H9 (cell line): ENCODE measurements around the gene C15orf62. TPM values are rescaled to one million over a fixed set of nuclear protein-coding genes. Genes with fewer than 3 reads are reported as not detected.

ENCODE experiments used
- DNase-seq: peaks from one replicate; pipeline ENCODE4 v3.0.0-alpha.2; 2017
- H2AFZ ChIP-seq: one replicate; pipeline ENCODE4 v1.6.1; 2013; ENCODE audit warnings: mild to moderate bottlenecking, low read length, control low read depth, moderate library complexity
- H2AK5ac ChIP-seq: 2 replicates; pipeline ENCODE4 v1.6.1; 2013; ENCODE audit warnings: low read length, control low read depth, mixed read lengths; ENCODE audit not compliant: insufficient read length
- H2BK120ac ChIP-seq: one replicate; pipeline ENCODE4 v1.6.1; 2013; ENCODE audit warnings: low read depth, mild to moderate bottlenecking, low read length, control low read depth, inconsistent platforms; ENCODE audit not compliant: poor library complexity, severe bottlenecking
- H2BK12ac ChIP-seq: 2 replicates; pipeline ENCODE4 v1.6.1; 2013; ENCODE audit warnings: low read length, control low read depth, mixed read lengths, low read depth; ENCODE audit not compliant: insufficient read length
- H2BK15ac ChIP-seq: 2 replicates; pipeline ENCODE4 v1.6.1; 2013; ENCODE audit warnings: low read depth, low read length, control low read depth
- H2BK20ac ChIP-seq: one replicate; pipeline ENCODE4 v1.6.1; 2013; ENCODE audit warnings: low read depth, mild to moderate bottlenecking, low read length, control low read depth, inconsistent platforms; ENCODE audit not compliant: poor library complexity, severe bottlenecking
- H2BK5ac ChIP-seq: 2 replicates; pipeline ENCODE4 v1.6.1; 2013; ENCODE audit warnings: low read length, control low read depth, mixed read lengths; ENCODE audit not compliant: insufficient read length
- H3K14ac ChIP-seq: 2 replicates; pipeline ENCODE4 v1.6.1; 2013; ENCODE audit warnings: low read length, control low read depth; ENCODE audit not compliant: insufficient read depth
- H3K18ac ChIP-seq: 2 replicates; pipeline ENCODE4 v1.6.1; 2013; ENCODE audit warnings: low read depth, mild to moderate bottlenecking, mixed read lengths, low read length, control low read depth; ENCODE audit not compliant: insufficient read length
- H3K23ac ChIP-seq: 2 replicates; pipeline ENCODE4 v1.6.1; 2013; ENCODE audit warnings: low read length, control low read depth, mixed read lengths, low read depth; ENCODE audit not compliant: insufficient read length
- H3K23me2 ChIP-seq: 2 replicates; pipeline ENCODE4 v1.6.1; 2013; ENCODE audit warnings: low read depth, mild to moderate bottlenecking, mixed read lengths, low read length, control low read depth; ENCODE audit not compliant: insufficient read length, poor library complexity, severe bottlenecking
- H3K27ac ChIP-seq: 2 replicates; pipeline ENCODE4 v1.5.1; 2013; ENCODE audit warnings: low read length, control low read depth, mixed read lengths, low read depth; ENCODE audit not compliant: insufficient read length
- H3K27me3 ChIP-seq: 2 replicates; pipeline ENCODE4 v1.6.1; 2013; ENCODE audit warnings: low read length, control low read depth, inconsistent platforms; ENCODE audit not compliant: insufficient read depth
- H3K4ac ChIP-seq: 2 replicates; pipeline ENCODE4 v1.6.1; 2013; ENCODE audit warnings: low read depth, mild to moderate bottlenecking, control low read depth, inconsistent platforms, low read length, moderate library complexity
- H3K4me1 ChIP-seq: 2 replicates; pipeline ENCODE4 v1.6.1; 2013; ENCODE audit warnings: low read length, control low read depth, inconsistent platforms; ENCODE audit not compliant: insufficient read depth
- H3K4me2 ChIP-seq: 2 replicates; pipeline ENCODE4 v1.6.1; 2013; ENCODE audit warnings: low read length, control low read depth, mixed read lengths; ENCODE audit not compliant: insufficient read length, insufficient read depth
- H3K56ac ChIP-seq: 2 replicates; pipeline ENCODE4 v1.6.1; 2013; ENCODE audit warnings: low read depth, mild to moderate bottlenecking, mixed read lengths, low read length, control low read depth; ENCODE audit not compliant: insufficient read length
- H3K79me1 ChIP-seq: 2 replicates; pipeline ENCODE4 v1.6.1; 2013; ENCODE audit warnings: low read depth, mild to moderate bottlenecking, moderate library complexity, low read length, control low read depth, inconsistent platforms; ENCODE audit not compliant: insufficient read depth, poor library complexity, severe bottlenecking
- H3K79me2 ChIP-seq: 2 replicates; pipeline ENCODE4 v1.6.1; 2013; ENCODE audit warnings: low read length, control low read depth, inconsistent platforms; ENCODE audit not compliant: insufficient read depth
- H3K9ac ChIP-seq: 2 replicates; pipeline ENCODE4 v1.6.1; 2013; ENCODE audit warnings: low read length, control low read depth, mixed read lengths; ENCODE audit not compliant: insufficient read length; ENCODE audit errors: extremely low read depth
- H3K9me3 ChIP-seq: one replicate; pipeline ENCODE4 v1.6.1; 2013; ENCODE audit warnings: low read depth, low read length, inconsistent platforms; ENCODE audit not compliant: control insufficient read depth
- H3T11ph ChIP-seq: one replicate; pipeline ENCODE4 v1.6.1; 2013; ENCODE audit warnings: mild to moderate bottlenecking, low read length, control low read depth, inconsistent platforms
- H4K20me1 ChIP-seq: one replicate; pipeline ENCODE4 v1.6.1; 2013; ENCODE audit not compliant: control insufficient read depth, insufficient read length, insufficient read depth
- H4K5ac ChIP-seq: 2 replicates; pipeline ENCODE4 v1.6.1; 2013; ENCODE audit warnings: low read depth, mild to moderate bottlenecking, mixed read lengths, low read length, control low read depth; ENCODE audit not compliant: insufficient read length
- H4K8ac ChIP-seq: replicated peaks from 2 replicates; pipeline ENCODE4 v1.6.1; 2013; ENCODE audit warnings: low read length, control low read depth, mixed read lengths, low read depth; ENCODE audit not compliant: insufficient read length
- H4K91ac ChIP-seq: 2 replicates; pipeline ENCODE4 v1.6.1; 2013; ENCODE audit warnings: low read depth, mild to moderate bottlenecking, moderate library complexity, mixed read lengths, low read length, control low read depth; ENCODE audit not compliant: insufficient read length
- H3K27ac Mint-ChIP-seq, 3 experiments: 2 replicates in 2 of 3; 3 replicates in 1 of 3; pipeline ENCODE4 v1.8.0; 2020 to 2021; ENCODE audit warnings: mixed read lengths in 3 of 3, mild to moderate bottlenecking in 1 of 3, moderate library complexity in 1 of 3
- H3K27me3 Mint-ChIP-seq: 2 replicates; pipeline ENCODE4 v1.8.0; 2021; ENCODE audit warnings: low read depth, mild to moderate bottlenecking, moderate library complexity, mixed read lengths
- H3K36me3 Mint-ChIP-seq, 3 experiments: 2 replicates in 2 of 3; 3 replicates in 1 of 3; pipeline ENCODE4 v1.8.0; 2020 to 2021; ENCODE audit warnings: low read depth in 3 of 3, mixed read lengths in 3 of 3; ENCODE audit not compliant: insufficient read depth in 1 of 3
- H3K4me1 Mint-ChIP-seq, 2 experiments: 2 replicates each; pipeline ENCODE4 v1.8.0; 2020; ENCODE audit warnings: mixed read lengths in 2 of 2
- H3K4me3 Mint-ChIP-seq, 2 experiments: 2 replicates in 1 of 2; 3 replicates in 1 of 2; pipeline ENCODE4 v1.8.0; 2020 to 2021; ENCODE audit warnings: mild to moderate bottlenecking in 2 of 2, mixed read lengths in 2 of 2, moderate library complexity in 1 of 2
- H3K9me3 Mint-ChIP-seq, 2 experiments: 2 replicates in 1 of 2; 3 replicates in 1 of 2; pipeline ENCODE4 v1.8.0; 2020; ENCODE audit warnings: mild to moderate bottlenecking in 2 of 2, mixed read lengths in 2 of 2, moderate library complexity in 1 of 2
- CTCF ChIP-seq: fragments of 200-600 bp; sonication (generic); conservative IDR thresholded peaks from 3 replicates; pipeline ENCODE4 v1.8.0; 2021; ENCODE audit warnings: antibody characterized with exemption, mild to moderate bottlenecking
- WGBS: extraction: QIAGEN DNeasy Blood & Tissue Kit; methylation state at CpG from one replicate; pipeline ENCODE4 v1.1.7; 2013; ENCODE audit warnings: missing lambda C conversion rate, low lambda C conversion rate, mixed read lengths; ENCODE audit not compliant: insufficient read length; ENCODE audit errors: extremely low coverage; 5-methylcytosine and 5-hydroxymethylcytosine counted together
- total RNA-seq: library from RNA; stranded (reverse); gene quantifications from 2 replicates; pipeline ENCODE4 v1.2.1, GENCODE V29; 2021

Gene C15orf62
- total RNA-seq, 1 experiment from 2014 or later = 0.70 TPM

GRCh38 chr15:40773496-40773895 is 3.7 kb downstream of the C15orf62 start:
- Histone ChIP-seq H2BK120ac (peak overlapping the region; percentile 16), H3K9ac (no peak overlapping the region), H3K27me3 (no peaks in the 10 kb centered on the region), H2BK5ac (no peak overlapping the region), H3K56ac (no peak overlapping the region), H2BK20ac (no peak overlapping the region), H3K9me3 (no peaks in the 10 kb centered on the region), H3K23ac (no peak overlapping the region), H4K8ac (no peak overlapping the region), H4K5ac (no peak overlapping the region), H2AFZ (no peak overlapping the region), H3K79me1 (no peaks in the 10 kb centered on the region), H2BK12ac (no peak overlapping the region), H4K91ac (no peak overlapping the region), H2BK15ac (no peak overlapping the region), H3K4me2 (no peak overlapping the region), H4K20me1 (no peaks in the 10 kb centered on the region), H3K4ac (no peak overlapping the region), H3K79me2 (no peaks in the 10 kb centered on the region), H3K4me1 (no peaks in the 10 kb centered on the region), H3K23me2 (no peaks in the 10 kb centered on the region), H3T11ph (no peak overlapping the region), H2AK5ac (no peak overlapping the region), H3K27ac (no peak overlapping the region), H3K18ac (no peak overlapping the region), H3K14ac (no peak overlapping the region)
- WGBS = no CpG with 5 or more reads among the region's 8 CpGs
- Mint-ChIP-seq H3K4me3 (no peak overlapping the region), H3K27me3 (no peaks in the 10 kb centered on the region; the same call in 1 of the 2 replicates), H3K27ac (peak overlapping the region in 1 of 3 experiments; percentile 70; a peak in 1 of 7 replicates), H3K4me1 (no peaks in the 10 kb centered on the region), H3K9me3 (no peaks in the 10 kb centered on the region), H3K36me3 (peaks cover 11 to 51% (median 30%) of the 10 kb centered on the region in 3 experiments; a peak in 6 of 7 replicates)
- no peak for DNase-seq
- TF ChIP-seq CTCF = no peak
